Panc1 (cell line): ENCODE data around the gene POLD1. TPM values are rescaled to one million over a fixed set of nuclear protein-coding genes. Genes with fewer than 3 reads are reported as not detected.
"Not testable (repeated sequence)": the region's sequence is repeated elsewhere in the genome, so short reads cannot be mapped to it uniquely, and the experiment has no call there.

Experiments
- ATAC-seq: fragments of 200-7000 bp; cut with Tn5 transposase; 2 replicates; pipeline ENCODE4 v1.9.1; 2020; ENCODE audit warnings: mild to moderate bottlenecking, moderate library complexity
- BruUV-seq: library from RNA; stranded (reverse); fragments of 400-500 nt; replicated peaks from 2 replicates; lab custom pipeline; 2021; lab: Mats Ljungman, UMichigan
- CTCF ChIA-PET: fragments of 300-600 bp; sonication (Branson Sonifier 250); formaldehyde crosslinking; loops from one replicate; lab custom pipeline; 2022; ENCODE audit warnings: antibody characterized with exemption; lab: Charles Lee
- POLR2A ChIA-PET: fragments of 300-600 bp; sonication (Branson Sonifier 250); formaldehyde crosslinking; loops from one replicate; lab custom pipeline; 2022; ENCODE audit warnings: antibody characterized with exemption; lab: Charles Lee
- DNase-seq: peaks from one replicate; pipeline ENCODE4 v3.0.0-alpha.2; 2010; ENCODE audit warnings: low read depth, low spot score
- H3K27ac ChIP-seq: 2 replicates; pipeline ENCODE4 v1.5.1; 2011; ENCODE audit warnings: mild to moderate bottlenecking, low read length, inconsistent platforms
- H3K27me3 ChIP-seq: fragments of 200-500 bp; sonication (Bioruptor generic); 2 replicates; pipeline ENCODE4 v1.6.0; 2014; ENCODE audit warnings: low read length, inconsistent platforms; ENCODE audit not compliant: control insufficient read depth, insufficient read depth
- H3K36me3 ChIP-seq: fragments of 200-500 bp; sonication (Bioruptor generic); 2 replicates; pipeline ENCODE4 v1.5.1; 2014; ENCODE audit warnings: inconsistent platforms, mild to moderate bottlenecking, low read length, moderate library complexity; ENCODE audit not compliant: control insufficient read depth, insufficient read depth
- H3K4me1 ChIP-seq: 2 replicates; pipeline ENCODE4 v1.5.1; 2011; ENCODE audit warnings: inconsistent platforms, mild to moderate bottlenecking, low read length, moderate library complexity; ENCODE audit not compliant: control insufficient read depth, insufficient read depth
- H3K4me3 ChIP-seq, 2 experiments: 2 replicates each; pipeline ENCODE4 v1.5.1; 2011 to 2012; ENCODE audit warnings: low read depth in 2 of 2, low read length in 2 of 2, mild to moderate bottlenecking in 2 of 2, inconsistent platforms in 1 of 2, moderate library complexity in 1 of 2
- H3K9me3 ChIP-seq: fragments of 200-500 bp; sonication (Bioruptor generic); 2 replicates; pipeline ENCODE4 v1.5.1; 2014; ENCODE audit warnings: low read depth, mild to moderate bottlenecking, inconsistent platforms, low read length, moderate library complexity; ENCODE audit not compliant: control insufficient read depth, insufficient read depth
- CTCF ChIP-seq: fragments of 450-650 bp; IDR thresholded peaks from 2 replicates; pipeline ENCODE4 v1.5.1; 2017; ENCODE audit warnings: mild to moderate bottlenecking
- POLR2AphosphoS5 ChIP-seq: IDR thresholded peaks from 2 replicates; pipeline ENCODE4 v1.6.1; 2012; ENCODE audit warnings: mild to moderate bottlenecking, low read depth, low read length, moderate library complexity
- REST ChIP-seq, 2 experiments: IDR thresholded peaks; 2 replicates each; pipeline ENCODE4 v1.6.1; 2011 to 2012; ENCODE audit warnings: low read depth in 2 of 2, control low read depth in 1 of 2, low read length in 1 of 2, mild to moderate bottlenecking in 1 of 2, moderate library complexity in 1 of 2; ENCODE audit not compliant: insufficient read depth in 1 of 2
- SIN3A ChIP-seq: IDR thresholded peaks from 2 replicates; pipeline ENCODE4 v1.6.1; 2012; ENCODE audit warnings: low read depth, mild to moderate bottlenecking, low read length, moderate library complexity, borderline replicate concordance; ENCODE audit not compliant: insufficient read depth
- TCF7L2 ChIP-seq: IDR thresholded peaks from 2 replicates; pipeline ENCODE4 v1.6.1; 2011; ENCODE audit warnings: mild to moderate bottlenecking, low read depth, low read length, inconsistent platforms
- in situ Hi-C: cut with HindIII; loops from 2 replicates; pipeline ENCODE4 v1.10.0; 2016; ENCODE audit warnings: low sequenced_read_pairs, low pct_unique_long_range_greater_than_20kb
- intact Hi-C: fragments of 100-400 bp; cut with micrococcal nuclease; formaldehyde crosslinking; loops from one replicate; pipeline ENCODE4 v1.10.0; 2022; ENCODE audit not compliant: unreplicated experiment
- total RNA-seq: library from RNA; stranded (reverse); gene quantifications from one replicate; pipeline ENCODE4 v1.2.1, GENCODE V29; 2021; ENCODE audit not compliant: unreplicated experiment

The POLD1 gene
- total RNA-seq, 1 experiment from 2014 or later: 71.7 TPM

GRCh38 chr19:50390952-50391351 is 6.8 kb downstream of the POLD1 start:
- H3K4me3 ChIP-seq, H3K27ac ChIP-seq, DNase-seq, in situ Hi-C loops, H3K36me3 ChIP-seq, ATAC-seq, H3K27me3 ChIP-seq, BruUV-seq, H3K4me1 ChIP-seq, H3K9me3 ChIP-seq, POLR2A ChIA-PET, CTCF ChIA-PET, intact Hi-C loops: not testable (repeated sequence)

GRCh38 chr19:50392759-50393158 is 8.6 kb downstream of the POLD1 start:
- H3K9me3 ChIP-seq: no peaks in the 10 kb centered on the region
- no peaks in the 10 kb centered on the region for H3K4me1 ChIP-seq
- POLR2A ChIA-PET: no interaction called here
- CTCF ChIA-PET: no interaction called here
- ATAC-seq: no peak
- no peak overlapping the region for H3K4me3 ChIP-seq
- in situ Hi-C loops: no loop called here
- no TSS peak for BruUV-seq
- TF ChIP-seq POLR2AphosphoS5 (no peak), SIN3A (no peak), CTCF (no peak)
- DNase-seq: no peak
- no peak overlapping the region for H3K27ac ChIP-seq
- H3K27me3 ChIP-seq: no peaks in the 10 kb centered on the region
- no peaks in the 10 kb centered on the region for H3K36me3 ChIP-seq
- intact Hi-C loops: no loop called here

- Histone ChIP-seq H3K4me3 (no peak overlapping the region), H3K36me3 (no peaks in the 10 kb centered on the region), H3K27me3 (no peaks in the 10 kb centered on the region), H3K4me1 (no peaks in the 10 kb centered on the region), H3K9me3 (no peaks in the 10 kb centered on the region), H3K27ac (no peak overlapping the region)
- DNase-seq (no peak), ATAC-seq (no peak)
- TF ChIP-seq POLR2AphosphoS5 (no peak), CTCF (no peak), TCF7L2 (no peak), SIN3A (no peak), REST (IDR thresholded peaks at IDR 0.05; ENCODE audit: insufficient read depth in 1 of 2, low read depth in 2 of 2, low read length in 1 of 2) (no peak)
- intact Hi-C loops: no loop called here
- CTCF ChIA-PET: no interaction called here
- POLR2A ChIA-PET: no interaction called here
- in situ Hi-C loops: no loop called here
- BruUV-seq: no TSS peak
These were observed 9.4 kb downstream of the POLD1 start for GRCh38 chr19:50393589-50393988.
